HG02642 (cell line): Measurements from ENCODE around the gene CYP4F22.
"Not testable (repeated sequence)": the region's sequence is repeated elsewhere in the genome, so short reads cannot be mapped to it uniquely, and the experiment has no call there.

ENCODE experiments used
- ATAC-seq: cut with Tn5 transposase; IDR thresholded peaks from one replicate; pipeline ENCODE4 v1.9.1; 2021; ENCODE audit warnings: mild to moderate bottlenecking; ENCODE audit not compliant: unreplicated experiment, poor library complexity

Gene CYP4F22

DNA sequence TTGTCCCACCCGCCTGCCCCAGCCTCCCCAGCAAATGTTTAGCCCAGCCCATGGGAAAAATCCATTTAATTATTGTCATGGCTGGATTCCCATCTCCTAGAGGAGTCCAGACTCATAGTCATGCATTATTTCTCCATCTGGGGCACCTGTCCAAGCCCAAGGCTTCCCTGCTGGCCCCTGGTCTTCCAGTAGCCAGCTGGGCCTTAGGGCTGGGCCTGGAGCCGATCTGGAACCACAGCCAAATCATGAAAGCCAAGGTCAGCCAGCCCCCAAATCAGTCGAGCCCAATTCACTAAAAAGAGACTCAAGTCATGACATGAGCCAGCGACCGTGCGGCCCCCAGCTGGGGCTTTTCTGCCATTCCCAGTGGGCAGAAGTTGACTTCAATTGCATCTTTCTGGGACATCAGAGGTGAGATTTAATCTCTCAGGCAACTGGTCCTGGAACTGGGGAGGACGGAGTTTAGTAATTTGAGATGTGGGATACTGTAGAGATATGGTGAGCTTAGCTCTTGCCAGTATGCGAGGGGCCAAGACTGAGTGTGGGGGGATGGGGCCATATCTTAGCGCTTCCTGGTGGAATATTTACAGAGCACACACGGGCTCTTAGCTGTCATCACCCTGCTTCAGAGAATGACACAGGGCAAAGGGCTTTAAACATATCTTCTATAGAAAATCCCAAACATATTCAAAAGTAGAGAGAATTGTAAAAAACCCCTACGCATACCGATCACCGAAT, 19.7 kb upstream of the CYP4F22 start:
- no peak for ATAC-seq

GRCh38 chr19:15495151-15495550, 13.2 kb upstream of the CYP4F22 start:
- ATAC-seq, result no peak

DNA sequence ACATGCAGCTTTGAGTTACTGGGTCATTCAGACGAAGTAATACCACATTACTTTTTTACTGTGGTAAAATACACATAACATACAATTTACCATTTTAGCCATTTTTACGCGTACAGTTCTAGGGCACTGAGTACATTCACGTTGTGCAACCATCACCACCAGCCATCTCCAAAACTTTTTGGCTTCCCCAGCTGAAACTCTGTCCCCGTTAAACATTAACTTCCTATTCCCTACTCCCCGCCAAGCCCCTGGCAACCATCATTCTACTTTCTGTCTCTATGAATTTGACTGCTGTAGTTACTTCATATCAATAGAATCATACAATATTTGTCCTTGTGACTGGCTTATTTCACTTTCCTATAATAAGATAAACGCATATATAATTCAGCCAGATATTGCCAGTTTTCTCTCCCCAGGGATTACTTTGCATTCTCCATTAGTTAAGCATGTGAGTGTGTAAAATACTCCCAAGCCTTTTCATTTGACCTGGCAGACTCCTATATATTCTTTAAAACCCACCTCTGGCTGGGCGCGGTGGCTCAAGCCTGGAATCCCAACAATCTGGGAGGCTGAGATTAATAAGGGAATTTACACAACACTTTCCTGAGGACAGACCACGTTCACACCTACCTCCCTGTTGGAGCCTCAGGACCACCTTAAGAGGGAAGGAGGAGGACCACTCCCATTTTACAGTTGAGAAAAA, 10.0 kb upstream of the CYP4F22 start:
- ATAC-seq, result no peak

DNA sequence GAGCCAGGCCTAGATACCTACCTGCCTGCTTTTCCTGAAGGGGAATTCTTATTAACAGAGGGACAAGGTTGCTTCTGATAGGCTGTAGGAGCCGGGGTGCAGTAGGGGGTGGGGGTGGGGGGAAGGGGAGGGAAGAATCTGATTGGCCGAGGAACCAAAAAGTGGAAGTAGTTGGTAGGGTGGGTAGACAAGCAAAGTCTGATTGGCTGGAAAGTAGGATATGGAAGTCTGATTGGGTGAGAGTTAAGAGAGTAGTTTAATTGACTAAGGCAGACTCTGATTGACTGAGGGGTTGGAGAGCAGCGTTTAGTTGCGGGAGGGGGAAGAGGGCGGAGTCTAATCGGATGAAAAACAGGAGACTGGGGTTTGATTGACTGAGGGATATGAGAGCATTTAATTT, 9.4 kb upstream of the CYP4F22 start:
- no peak for ATAC-seq

DNA sequence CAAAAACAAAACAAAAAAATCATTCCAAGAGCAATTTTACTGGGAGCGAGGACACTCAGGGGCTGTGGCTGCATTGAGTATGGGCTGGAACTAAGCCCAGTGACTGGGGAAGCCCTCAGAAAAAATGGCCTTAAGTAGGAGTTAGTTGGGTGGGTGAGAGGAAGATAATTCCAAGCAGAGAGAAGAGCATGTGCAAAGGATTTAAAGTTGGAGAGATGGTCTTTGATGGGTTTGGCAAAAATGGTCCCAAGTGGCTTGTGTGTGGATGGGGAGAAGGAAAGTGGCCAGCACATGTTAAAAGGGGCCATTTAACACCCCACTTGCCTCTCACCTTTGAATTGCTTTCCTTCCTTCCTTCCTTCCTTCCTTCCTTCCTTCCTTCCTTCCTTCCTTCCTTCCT, 6.7 kb upstream of the CYP4F22 start:
- no peak for ATAC-seq

DNA sequence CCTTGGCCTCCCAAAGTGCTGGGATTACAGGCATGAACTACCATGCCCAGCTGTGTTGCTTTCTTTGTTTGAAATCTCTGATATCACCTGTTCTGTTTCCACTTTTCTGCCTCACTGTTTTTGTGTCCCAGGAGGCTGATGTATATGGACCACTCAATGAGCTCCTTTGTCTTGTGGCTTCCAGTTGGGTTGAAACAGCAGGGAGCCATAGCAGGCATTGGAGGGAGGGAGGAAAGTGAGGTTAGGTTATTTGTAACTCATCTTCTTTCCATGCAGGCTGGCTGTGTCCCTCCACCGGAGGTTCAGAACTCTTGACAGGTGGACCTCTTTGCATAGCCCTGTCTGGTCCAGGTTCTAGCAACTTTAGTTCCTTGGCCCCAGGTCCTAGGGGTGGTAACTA, 6.1 kb upstream of the CYP4F22 start:
- no peak for ATAC-seq

DNA sequence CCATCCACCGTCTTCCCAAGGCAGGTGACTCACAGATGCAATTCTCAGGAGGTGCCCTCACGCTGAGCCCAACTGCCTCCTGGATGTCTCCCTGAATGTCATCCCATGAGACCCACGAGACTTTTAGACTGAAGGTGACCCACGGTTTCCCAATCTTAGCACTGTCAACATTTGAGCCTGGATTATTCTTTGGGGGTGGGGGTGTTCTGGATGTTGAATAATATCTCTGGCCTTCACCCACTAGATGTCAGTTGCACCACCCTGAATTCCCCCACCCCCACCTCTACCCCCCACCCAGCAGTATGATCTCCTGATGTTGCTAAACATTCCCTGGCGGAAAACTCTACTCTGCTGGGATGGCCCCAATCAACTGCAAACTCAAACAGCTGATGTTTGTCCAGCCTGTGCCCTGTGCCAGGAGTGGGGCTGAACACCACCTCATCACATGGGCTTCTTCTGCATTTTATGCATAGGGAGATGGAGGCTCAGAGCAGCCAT, 2.2 kb upstream of the CYP4F22 start:
- ATAC-seq, result no peak

DNA sequence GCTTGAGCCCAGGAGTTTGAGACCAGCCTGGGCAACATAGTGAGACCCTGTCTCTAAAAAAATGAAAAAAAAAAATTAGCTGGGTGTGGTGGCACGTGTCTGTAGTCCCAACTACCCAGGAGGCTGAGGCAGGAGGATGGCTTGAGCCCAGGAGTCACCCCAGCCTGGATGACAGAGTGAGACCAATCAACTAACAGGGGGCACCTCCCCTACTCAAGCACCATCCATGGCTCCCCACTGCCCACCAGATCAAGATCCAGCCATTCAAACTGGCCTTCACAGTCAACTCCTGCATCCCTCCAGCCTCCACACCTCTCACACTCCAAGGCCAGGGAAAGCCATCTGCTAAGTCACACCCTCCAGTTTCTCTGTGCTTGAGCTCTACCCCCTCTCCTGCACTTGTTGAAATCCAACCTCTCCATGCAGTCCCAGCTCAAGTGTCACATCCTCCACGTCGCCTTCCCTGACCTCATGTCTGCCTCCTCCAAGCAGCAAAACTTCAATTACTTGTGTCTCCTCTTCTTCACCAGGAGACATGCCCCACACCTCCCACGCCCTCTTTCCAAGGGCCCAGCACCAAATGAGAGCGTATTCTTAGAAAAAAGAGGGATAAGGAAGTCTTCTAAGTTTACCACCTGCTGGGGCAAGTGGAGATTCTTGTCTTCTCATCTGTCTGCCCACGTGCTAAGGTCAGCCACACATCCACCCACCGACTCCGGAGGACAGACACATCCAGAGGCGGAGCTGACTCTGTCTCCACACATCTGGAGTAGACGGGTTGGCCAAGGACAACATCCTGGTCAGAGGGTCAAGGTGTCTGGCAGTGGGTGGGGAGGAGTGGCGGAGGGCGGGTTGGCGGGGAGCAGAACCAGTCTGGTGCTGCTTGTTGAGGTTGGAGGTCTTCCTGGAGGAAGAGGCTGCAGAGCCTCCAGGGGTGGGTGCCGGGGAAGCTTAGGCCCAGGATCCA, 974 bp upstream of the CYP4F22 start:
- ATAC-seq, result no peak

DNA sequence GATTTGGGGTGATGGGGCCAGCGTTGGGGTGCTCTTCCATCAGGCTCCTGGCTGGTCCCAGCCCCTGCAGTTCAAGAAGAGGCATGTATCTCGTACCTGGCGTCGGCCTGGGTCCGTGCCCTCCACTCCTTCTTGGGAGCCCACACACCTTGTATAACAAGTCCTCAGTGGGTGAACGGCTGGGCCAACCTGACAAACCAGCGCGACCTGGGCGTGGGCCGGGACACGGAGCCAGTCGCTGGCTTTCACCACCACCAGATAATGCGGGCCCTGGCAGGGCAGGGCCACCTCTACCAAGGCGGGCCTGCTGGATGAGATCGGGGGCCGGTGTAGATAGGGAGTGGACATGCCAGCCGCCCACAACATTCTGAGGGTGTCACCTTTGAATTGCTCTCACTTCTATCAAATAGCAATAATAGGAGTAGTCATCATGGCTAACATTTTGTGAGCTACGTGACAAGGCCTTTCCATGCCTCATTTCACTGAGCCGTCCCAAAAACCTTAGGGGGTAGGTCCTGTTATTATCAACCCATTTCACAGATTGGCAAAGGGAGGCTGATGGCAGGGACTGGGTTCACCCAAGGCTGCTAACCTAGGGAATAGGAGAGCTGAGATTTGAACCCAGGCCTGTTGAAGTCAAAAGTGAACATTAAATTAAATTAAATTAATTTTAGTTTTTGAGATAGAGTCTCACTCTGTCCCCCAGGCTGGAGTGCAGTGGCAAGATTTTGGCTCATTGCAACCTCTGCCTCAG, 3.5 kb downstream of the CYP4F22 start:
- no peak for ATAC-seq

- ATAC-seq, result not testable (repeated sequence)
Measured at GRCh38 chr19:15515227-15515625, 6.9 kb downstream of the CYP4F22 start.

GRCh38 chr19:15516363-15516762, 8.0 kb downstream of the CYP4F22 start:
- ATAC-seq, result no peak

DNA sequence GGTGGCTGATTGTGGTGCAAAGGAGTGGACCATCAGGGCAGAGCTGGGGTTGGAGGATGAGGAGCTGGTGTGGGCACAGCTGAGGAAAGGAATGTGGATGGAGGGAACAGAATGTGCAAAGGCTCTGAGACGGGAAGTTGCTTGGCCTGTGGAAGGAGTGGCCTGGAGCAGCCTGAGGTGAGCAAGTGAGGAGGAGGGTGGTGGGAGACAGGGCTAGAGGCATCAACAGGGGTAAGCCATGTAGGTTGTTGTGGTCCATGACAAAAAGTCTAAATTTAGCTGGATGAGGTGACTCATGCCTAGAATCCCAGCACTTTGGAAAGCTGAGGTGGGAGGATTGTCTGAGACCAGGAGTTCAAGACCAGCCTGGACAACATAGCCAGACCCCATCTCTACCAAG, 9.5 kb downstream of the CYP4F22 start:
- ATAC-seq, result no peak

DNA sequence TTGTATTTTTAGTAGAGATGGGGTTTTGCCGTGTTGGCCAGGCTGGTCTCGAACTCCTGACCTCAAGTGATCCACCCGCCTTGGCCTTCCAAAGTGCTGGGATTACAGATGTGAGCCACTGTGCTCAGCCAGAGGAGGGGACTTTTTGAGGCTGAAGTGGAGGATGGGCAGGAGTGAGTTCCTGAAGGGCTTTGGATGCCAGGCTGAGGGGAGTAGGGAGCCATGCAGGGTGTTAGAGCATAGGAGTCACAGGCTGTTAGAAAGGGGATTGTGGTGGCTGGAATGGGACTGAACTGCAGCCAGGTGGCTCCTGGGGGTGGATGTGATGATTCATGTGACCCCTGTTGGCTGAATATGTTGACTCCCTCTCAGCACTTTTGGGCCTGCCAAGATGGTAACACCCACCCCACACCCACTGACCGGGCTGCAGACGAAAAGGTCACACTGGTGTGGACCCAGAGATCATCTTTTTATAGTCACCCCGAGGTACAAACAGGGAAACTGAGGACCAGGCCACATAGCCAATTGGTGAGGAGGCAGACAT, 11.2 kb downstream of the CYP4F22 start:
- no peak for ATAC-seq

DNA sequence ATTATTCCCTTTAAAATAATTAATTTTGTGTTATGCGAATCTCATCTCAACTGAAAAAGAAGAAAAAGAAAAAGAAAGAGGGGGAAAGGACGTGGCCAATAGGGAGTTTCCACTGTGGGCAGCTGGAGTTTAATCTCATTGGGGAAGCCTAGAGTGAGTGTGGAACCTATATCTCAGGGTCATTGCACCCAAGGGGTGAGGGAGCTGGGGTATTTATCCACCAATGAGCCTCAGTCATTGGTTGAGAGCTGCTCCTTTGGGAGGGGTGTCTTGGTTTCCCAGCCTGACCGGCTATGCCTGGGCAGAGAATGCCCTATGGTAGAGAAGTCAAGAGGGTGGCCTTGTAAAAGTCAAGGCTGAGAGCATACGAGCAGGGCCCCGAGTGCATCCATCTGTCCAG, 16.5 kb downstream of the CYP4F22 start:
- ATAC-seq, result no peak

DNA sequence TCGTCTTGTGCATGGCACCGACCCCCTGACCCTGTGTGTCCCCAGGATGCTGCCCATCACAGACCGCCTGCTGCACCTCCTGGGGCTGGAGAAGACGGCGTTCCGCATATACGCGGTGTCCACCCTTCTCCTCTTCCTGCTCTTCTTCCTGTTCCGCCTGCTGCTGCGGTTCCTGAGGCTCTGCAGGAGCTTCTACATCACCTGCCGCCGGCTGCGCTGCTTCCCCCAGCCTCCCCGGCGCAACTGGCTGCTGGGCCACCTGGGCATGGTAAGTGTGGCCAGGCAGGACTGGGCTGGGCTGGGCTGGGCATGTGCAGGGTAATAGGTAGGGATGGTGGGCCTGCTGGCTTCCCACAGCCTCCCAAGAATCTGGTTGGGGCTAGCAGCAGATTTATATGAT, 17.0 kb downstream of the CYP4F22 start:
- no peak for ATAC-seq

GRCh38 chr19:15526408-15526807, 18.1 kb downstream of the CYP4F22 start:
- no peak for ATAC-seq

DNA sequence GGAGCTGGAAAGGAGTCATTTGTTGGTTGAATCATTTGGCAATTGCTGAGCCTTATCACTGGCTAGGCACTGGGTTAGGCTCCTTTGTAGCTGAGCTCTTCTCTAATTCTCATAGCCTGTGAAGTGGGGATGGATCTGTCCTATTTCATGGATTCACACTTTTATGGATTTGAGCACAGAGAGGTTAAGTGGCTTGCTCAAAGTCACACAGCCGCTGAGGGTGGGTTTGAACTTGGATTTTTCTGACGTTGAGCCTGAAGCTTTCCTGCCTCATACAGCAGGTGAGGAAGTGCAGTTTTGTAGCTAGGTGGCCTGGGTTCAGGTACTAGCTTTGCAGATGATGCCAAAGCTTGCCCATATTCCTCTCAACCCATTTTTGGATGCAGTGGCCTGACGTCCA, 19.4 kb downstream of the CYP4F22 start:
- no peak for ATAC-seq

GRCh38 chr19:15529774-15530372, 21.5 kb downstream of the CYP4F22 start:
- no peak for ATAC-seq

DNA sequence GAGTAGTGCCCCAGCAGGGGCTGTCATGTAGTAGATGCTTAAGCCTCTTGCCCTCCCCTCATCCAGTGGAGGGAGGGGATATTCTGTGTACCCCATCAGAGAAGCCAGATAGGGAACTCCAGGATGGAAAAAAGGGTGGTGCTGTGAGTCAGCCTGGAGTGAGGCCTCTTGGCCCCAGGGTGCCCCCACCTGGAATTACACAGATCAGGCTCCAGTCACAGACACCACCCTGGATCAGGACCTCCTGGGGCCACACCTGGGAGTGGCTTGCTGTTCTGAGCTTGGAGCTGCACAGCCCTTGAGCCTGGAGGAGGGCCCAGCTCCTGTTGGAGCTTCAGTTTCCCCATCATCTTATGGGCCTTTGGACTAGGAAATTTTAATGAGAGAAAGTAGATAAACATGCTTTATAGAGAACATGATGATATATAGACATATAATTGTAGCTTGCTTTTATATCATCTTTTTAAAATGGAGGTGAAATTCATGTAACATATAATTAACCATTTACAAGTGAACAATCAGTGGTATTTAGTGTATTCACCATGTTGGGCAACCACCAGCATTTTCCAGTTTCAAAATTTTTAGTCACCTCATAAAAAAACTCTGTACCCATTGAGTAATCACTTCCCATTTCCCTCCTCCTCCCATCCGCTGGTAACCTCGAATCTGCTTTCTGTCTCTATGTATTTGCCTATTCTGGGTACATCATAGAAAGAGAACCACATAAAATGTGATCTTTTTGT, 24.6 kb downstream of the CYP4F22 start:
- ATAC-seq, result no peak
